DOHH2 (cell line): ENCODE measurements around the gene GAS2L2.

Experiments used
- H3F3A ChIP-seq: fragments of 200-600 bp; sonication (generic), shearing (Covaris generic); 2 replicates; pipeline ENCODE4 v1.6.0; 2016; ENCODE audit warnings: antibody characterized with exemption, mild to moderate bottlenecking; ENCODE audit not compliant: control insufficient read depth, insufficient read depth
- H3K27ac ChIP-seq: fragments of 200-600 bp; sonication (generic); 2 replicates; pipeline ENCODE4 v1.5.1; 2014; ENCODE audit warnings: low read depth, mild to moderate bottlenecking, low read length, moderate library complexity
- H3K27me3 ChIP-seq: fragments of 200-600 bp; sonication (generic); 2 replicates; pipeline ENCODE4 v1.6.1; 2014; ENCODE audit warnings: mild to moderate bottlenecking, low read length, mixed read lengths; ENCODE audit not compliant: control insufficient read depth
- H3K36me3 ChIP-seq: fragments of 200-600 bp; sonication (generic); 2 replicates; pipeline ENCODE4 v1.6.1; 2014; ENCODE audit warnings: mild to moderate bottlenecking, low read length, moderate library complexity, mixed read lengths; ENCODE audit not compliant: control insufficient read depth
- H3K4me1 ChIP-seq: fragments of 200-600 bp; sonication (generic); 2 replicates; pipeline ENCODE4 v1.6.1; 2014; ENCODE audit warnings: mild to moderate bottlenecking, low read length, mixed read lengths; ENCODE audit not compliant: control insufficient read depth
- H3K4me2 ChIP-seq: fragments of 200-600 bp; sonication (generic); 2 replicates; pipeline ENCODE4 v1.6.0; 2014; ENCODE audit warnings: mild to moderate bottlenecking, low read length, moderate library complexity
- H3K4me3 ChIP-seq: fragments of 200-600 bp; sonication (generic); 2 replicates; pipeline ENCODE4 v1.5.1; 2014; ENCODE audit warnings: mild to moderate bottlenecking, low read length, mixed read lengths
- H3K79me2 ChIP-seq: fragments of 200-600 bp; sonication (generic); 2 replicates; pipeline ENCODE4 v1.6.1; 2014; ENCODE audit warnings: mild to moderate bottlenecking, low read length, mixed read lengths; ENCODE audit not compliant: control insufficient read depth
- H3K9me2 ChIP-seq: fragments of 200-600 bp; sonication (generic); replicated peaks from 2 replicates; pipeline ENCODE4 v1.6.1; 2014; ENCODE audit warnings: mild to moderate bottlenecking, low read length, mixed read lengths; ENCODE audit not compliant: control insufficient read depth
- H3K9me3 ChIP-seq: fragments of 200-600 bp; sonication (generic); 2 replicates; pipeline ENCODE4 v1.6.1; 2014; ENCODE audit warnings: antibody characterized with exemption, low read length, mixed read lengths; ENCODE audit not compliant: control insufficient read depth, insufficient read depth
- H4K20me1 ChIP-seq: fragments of 200-600 bp; sonication (generic); 2 replicates; pipeline ENCODE4 v1.6.0; 2014; ENCODE audit warnings: low read depth, mild to moderate bottlenecking, antibody characterized with exemption, low read length, moderate library complexity; ENCODE audit not compliant: control insufficient read depth, insufficient read depth
- EZH2phosphoT487 ChIP-seq: fragments of 200-600 bp; sonication (generic); IDR thresholded peaks from 2 replicates; pipeline ENCODE4 v1.6.1; 2017; ENCODE audit warnings: borderline replicate concordance, mild to moderate bottlenecking, antibody characterized with exemption, low read length, moderate library complexity, mixed read lengths
- TF ChIP-seq, protein P1 (sequence below): fragments of 200-600 bp; sonication (generic); IDR thresholded peaks from one replicate; pipeline ENCODE4 v1.5.1; 2014; ENCODE audit warnings: antibody characterized with exemption, mild to moderate bottlenecking, low read depth, low read length; ENCODE audit not compliant: poor library complexity, severe bottlenecking

The GAS2L2 gene

DNA sequence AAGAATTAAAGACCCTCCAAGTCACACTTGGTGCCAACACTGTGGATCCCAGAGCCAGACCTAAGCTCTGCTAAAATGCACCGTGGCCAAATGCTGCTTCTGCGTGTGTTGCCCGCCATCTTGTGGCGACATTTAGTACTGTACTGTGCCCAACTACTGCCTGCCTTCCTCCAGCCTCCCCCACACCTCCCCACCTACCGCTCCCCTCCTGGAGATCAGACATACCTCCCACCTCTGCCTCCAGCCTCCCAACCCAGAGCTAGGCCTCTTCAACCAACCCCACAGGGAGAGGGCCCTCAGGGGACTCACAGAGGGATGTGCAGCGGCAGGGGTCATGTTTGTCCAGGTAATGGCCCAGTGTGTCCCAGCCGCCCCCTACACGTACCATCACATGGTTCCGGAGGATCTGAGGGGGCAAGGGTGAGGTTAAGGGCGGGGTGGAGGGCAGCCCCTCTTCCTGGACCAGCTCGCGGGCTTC lies 5.5 kb downstream of the GAS2L2 start:
- peaks cover 34% of the 10 kb centered on the region for H3K27me3 ChIP-seq
- no peaks in the 10 kb centered on the region for H3F3A ChIP-seq
- peaks cover 7% of the 10 kb centered on the region for H3K4me1 ChIP-seq
- no peaks in the 10 kb centered on the region for H4K20me1 ChIP-seq
- no peak for TF ChIP-seq EZH2phosphoT487
- TF ChIP-seq, protein P1, sequence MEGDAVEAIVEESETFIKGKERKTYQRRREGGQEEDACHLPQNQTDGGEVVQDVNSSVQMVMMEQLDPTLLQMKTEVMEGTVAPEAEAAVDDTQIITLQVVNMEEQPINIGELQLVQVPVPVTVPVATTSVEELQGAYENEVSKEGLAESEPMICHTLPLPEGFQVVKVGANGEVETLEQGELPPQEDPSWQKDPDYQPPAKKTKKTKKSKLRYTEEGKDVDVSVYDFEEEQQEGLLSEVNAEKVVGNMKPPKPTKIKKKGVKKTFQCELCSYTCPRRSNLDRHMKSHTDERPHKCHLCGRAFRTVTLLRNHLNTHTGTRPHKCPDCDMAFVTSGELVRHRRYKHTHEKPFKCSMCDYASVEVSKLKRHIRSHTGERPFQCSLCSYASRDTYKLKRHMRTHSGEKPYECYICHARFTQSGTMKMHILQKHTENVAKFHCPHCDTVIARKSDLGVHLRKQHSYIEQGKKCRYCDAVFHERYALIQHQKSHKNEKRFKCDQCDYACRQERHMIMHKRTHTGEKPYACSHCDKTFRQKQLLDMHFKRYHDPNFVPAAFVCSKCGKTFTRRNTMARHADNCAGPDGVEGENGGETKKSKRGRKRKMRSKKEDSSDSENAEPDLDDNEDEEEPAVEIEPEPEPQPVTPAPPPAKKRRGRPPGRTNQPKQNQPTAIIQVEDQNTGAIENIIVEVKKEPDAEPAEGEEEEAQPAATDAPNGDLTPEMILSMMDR: peak; percentile 86
- H3K36me3 ChIP-seq: no peaks in the 10 kb centered on the region
- no peak overlapping the region for H3K27ac ChIP-seq
- no peaks in the 10 kb centered on the region for H3K79me2 ChIP-seq
- H3K4me2 ChIP-seq: no peak overlapping the region
- H3K4me3 ChIP-seq: no peak overlapping the region
- no peaks in the 10 kb centered on the region for H3K9me2 ChIP-seq
- no peaks in the 10 kb centered on the region for H3K9me3 ChIP-seq

DNA sequence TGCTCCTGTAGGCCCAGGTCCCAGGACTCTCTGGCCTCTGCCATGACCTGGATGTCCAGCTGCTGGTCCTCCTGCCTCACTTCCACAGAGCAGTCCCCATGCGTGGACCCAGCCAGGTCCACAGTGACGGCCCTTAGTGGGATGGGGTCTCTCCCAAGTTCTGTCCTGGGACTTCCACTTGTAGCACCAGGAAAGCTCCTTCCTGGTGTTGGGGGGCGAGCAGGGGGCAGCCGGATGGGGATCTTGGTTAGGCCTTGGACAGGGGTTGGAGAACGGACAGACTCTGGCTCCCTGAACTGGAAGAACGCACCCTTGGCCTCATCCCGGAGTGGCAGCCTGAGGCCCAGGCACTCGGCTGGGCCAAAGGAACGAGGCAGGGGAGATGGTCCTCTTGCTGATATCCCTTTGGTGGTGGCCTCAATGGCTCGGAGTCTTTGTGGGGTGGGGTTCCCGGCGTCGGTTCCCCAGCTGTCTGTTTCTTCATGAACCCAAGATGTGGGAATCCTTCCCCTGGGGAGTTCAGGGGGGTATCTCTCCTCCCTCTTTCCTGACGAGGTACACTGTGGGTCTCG lies 7.2 kb downstream of the GAS2L2 start:
- no peak overlapping the region for H3K4me3 ChIP-seq
- no peaks in the 10 kb centered on the region for H4K20me1 ChIP-seq
- H3K27me3 ChIP-seq: peaks cover 26% of the 10 kb centered on the region
- H3K27ac ChIP-seq: no peak overlapping the region
- H3K4me1 ChIP-seq: peaks cover 7% of the 10 kb centered on the region
- no peaks in the 10 kb centered on the region for H3K9me3 ChIP-seq
- H3K79me2 ChIP-seq: no peaks in the 10 kb centered on the region
- H3K9me2 ChIP-seq: no peaks in the 10 kb centered on the region
- H3F3A ChIP-seq: no peaks in the 10 kb centered on the region
- H3K4me2 ChIP-seq: no peak overlapping the region
- H3K36me3 ChIP-seq: no peaks in the 10 kb centered on the region
- TF ChIP-seq, protein P1: no peak
- no peak for TF ChIP-seq EZH2phosphoT487

DNA sequence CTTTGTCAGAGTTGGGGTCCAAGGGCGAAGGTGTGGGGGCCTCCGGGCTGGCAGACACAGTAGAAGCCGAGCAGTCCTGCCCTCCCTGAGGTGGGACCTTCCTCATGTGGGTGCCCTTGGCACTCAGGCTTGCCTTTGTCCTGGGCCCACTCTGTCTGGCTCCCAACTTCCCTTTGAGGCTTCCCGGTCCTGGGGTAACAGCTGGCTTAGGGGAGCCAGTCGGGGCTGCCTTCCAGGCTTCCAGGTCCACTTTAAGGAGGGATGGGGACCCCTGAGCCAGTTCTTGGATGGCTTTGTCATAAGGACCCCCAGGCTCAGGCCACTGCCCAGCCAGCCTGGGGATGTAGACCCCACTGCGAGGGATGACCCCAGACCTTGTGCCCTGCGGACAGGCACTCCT lies 7.8 kb downstream of the GAS2L2 start:
- no peak overlapping the region for H3K4me2 ChIP-seq
- peaks cover 20% of the 10 kb centered on the region for H3K27me3 ChIP-seq
- H3K4me3 ChIP-seq: no peak overlapping the region
- no peaks in the 10 kb centered on the region for H3K36me3 ChIP-seq
- no peaks in the 10 kb centered on the region for H3K9me3 ChIP-seq
- H3K27ac ChIP-seq: no peak overlapping the region
- peaks cover 6% of the 10 kb centered on the region for H3K4me1 ChIP-seq
- TF ChIP-seq EZH2phosphoT487: no peak
- TF ChIP-seq, protein P1: no peak
- H3K79me2 ChIP-seq: no peaks in the 10 kb centered on the region
- no peaks in the 10 kb centered on the region for H3F3A ChIP-seq
- H4K20me1 ChIP-seq: no peaks in the 10 kb centered on the region
- H3K9me2 ChIP-seq: no peaks in the 10 kb centered on the region
